GM23338 (cell line): ENCODE results near the gene PNPLA3. TPM values are rescaled to one million over a fixed set of nuclear protein-coding genes. Genes with fewer than 3 reads are reported as not detected.

Experiments
- ATAC-seq: fragments of 200-7000 bp; cut with Tn5 transposase; 3 replicates; pipeline ENCODE4 v1.9.1; 2020
- DNase-seq: peaks from one replicate; pipeline ENCODE4 v3.0.0-alpha.2; 2015; ENCODE audit warnings: low spot score
- H2AFZ ChIP-seq: fragments of 200-600 bp; sonication (generic); 2 replicates; pipeline ENCODE4 v1.8.0; 2016; ENCODE audit warnings: antibody characterized with exemption, mild to moderate bottlenecking, moderate library complexity
- H3F3A ChIP-seq: fragments of 200-600 bp; sonication (generic); replicated peaks from 2 replicates; pipeline ENCODE4 v1.8.0; 2017; ENCODE audit warnings: antibody characterized with exemption, mixed run types, low read depth
- H3K27ac ChIP-seq: fragments of 200-600 bp; sonication (generic); 2 replicates; pipeline ENCODE4 v1.6.1; 2016; ENCODE audit warnings: low read depth
- H3K27me3 ChIP-seq: fragments of 200-600 bp; sonication (generic); 2 replicates; pipeline ENCODE4 v1.8.0; 2016; ENCODE audit warnings: mild to moderate bottlenecking, mixed run types, moderate library complexity; ENCODE audit not compliant: insufficient read depth
- H3K36me3 ChIP-seq: fragments of 200-600 bp; sonication (generic); 2 replicates; pipeline ENCODE4 v1.8.0; 2016; ENCODE audit warnings: mild to moderate bottlenecking; ENCODE audit not compliant: insufficient read depth
- H3K4me1 ChIP-seq: fragments of 200-600 bp; sonication (generic); 2 replicates; pipeline ENCODE4 v1.8.0; 2016; ENCODE audit warnings: mild to moderate bottlenecking, moderate library complexity; ENCODE audit not compliant: insufficient read depth
- H3K4me2 ChIP-seq: fragments of 200-600 bp; sonication (generic); 2 replicates; pipeline ENCODE4 v1.7.1; 2017; ENCODE audit warnings: mixed run types
- H3K4me3 ChIP-seq: fragments of 200-600 bp; sonication (generic); 2 replicates; pipeline ENCODE4 v1.6.1; 2016; ENCODE audit warnings: mixed run types
- H3K79me2 ChIP-seq: fragments of 200-600 bp; sonication (generic); replicated peaks from 2 replicates; pipeline ENCODE4 v1.8.0; 2017; ENCODE audit warnings: mild to moderate bottlenecking; ENCODE audit not compliant: insufficient read depth
- H3K9me2 ChIP-seq: fragments of 200-600 bp; sonication (generic); 2 replicates; pipeline ENCODE4 v1.8.0; 2017; ENCODE audit not compliant: insufficient read depth
- H4K20me1 ChIP-seq: fragments of 200-600 bp; sonication (generic); replicated peaks from 2 replicates; pipeline ENCODE4 v1.8.0; 2017; ENCODE audit warnings: mild to moderate bottlenecking; ENCODE audit not compliant: insufficient read depth
- H3K27ac Mint-ChIP-seq: 2 replicates; pipeline ENCODE4 v1.8.0; 2020; ENCODE audit warnings: inconsistent platforms, mild to moderate bottlenecking, moderate library complexity, mixed read lengths
- H3K27me3 Mint-ChIP-seq: 3 replicates; pipeline ENCODE4 v1.8.0; 2022; ENCODE audit warnings: low read depth, mild to moderate bottlenecking, moderate library complexity, mixed read lengths, inconsistent platforms; ENCODE audit not compliant: insufficient read depth, poor library complexity
- H3K36me3 Mint-ChIP-seq: 3 replicates; pipeline ENCODE4 v1.8.0; 2021; ENCODE audit warnings: low read depth, mild to moderate bottlenecking, inconsistent platforms, moderate library complexity, mixed read lengths
- H3K4me1 Mint-ChIP-seq: 3 replicates; pipeline ENCODE4 v1.8.0; 2020; ENCODE audit warnings: mild to moderate bottlenecking, inconsistent platforms, mixed read lengths
- H3K4me3 Mint-ChIP-seq: 3 replicates; pipeline ENCODE4 v1.8.0; 2021; ENCODE audit warnings: moderate library complexity, mild to moderate bottlenecking, inconsistent platforms, mixed read lengths
- H3K9me3 Mint-ChIP-seq: 3 replicates; pipeline ENCODE4 v1.8.0; 2020; ENCODE audit warnings: moderate library complexity, mild to moderate bottlenecking, inconsistent platforms, mixed read lengths
- CREB1 ChIP-seq: fragments of 250-450 bp; sonication (Bioruptor Pico); IDR thresholded peaks from 2 replicates; pipeline ENCODE4 v1.5.0; 2020; ENCODE audit warnings: low read depth, mild to moderate bottlenecking, moderate library complexity
- ETS1 ChIP-seq: IDR thresholded peaks from 2 replicates; pipeline ENCODE4 v1.6.1; 2016; ENCODE audit warnings: antibody characterized with exemption
- EZH2phosphoT487 ChIP-seq: fragments of 200-600 bp; sonication (generic); IDR thresholded peaks from one replicate; pipeline ENCODE4 v1.8.1; 2018; ENCODE audit warnings: antibody characterized with exemption; ENCODE audit not compliant: unreplicated experiment
- JUNB ChIP-seq: IDR thresholded peaks from one replicate; pipeline ENCODE4 v1.6.1; 2016; ENCODE audit warnings: antibody characterized with exemption; ENCODE audit not compliant: unreplicated experiment
- STAT1 ChIP-seq: IDR thresholded peaks from one replicate; pipeline ENCODE4 v1.6.1; 2016; ENCODE audit warnings: antibody characterized with exemption; ENCODE audit not compliant: unreplicated experiment
- ZNF114 ChIP-seq: fragments of 250-450 bp; sonication (Bioruptor Pico); IDR thresholded peaks from 2 replicates; pipeline ENCODE4 v1.5.0; 2020; ENCODE audit warnings: mild to moderate bottlenecking, moderate library complexity
- ZNF331 ChIP-seq: fragments of 250-450 bp; sonication (Bioruptor Pico); IDR thresholded peaks from 2 replicates; pipeline ENCODE4 v1.5.0; 2020; ENCODE audit warnings: low read depth, mild to moderate bottlenecking, moderate library complexity
- polyA plus RNA-seq: library from polyadenylated mRNA; unstranded; fragments of >200 nt; fragmentation: Nextera tagmentation; extraction: Ambion mirVana; gene quantifications from 2 replicates; pipeline ENCODE4 v1.2.1, GENCODE V29; 2016
- total RNA-seq: library from RNA; depleted of rRNA; stranded (reverse); fragments of >200 nt; shearing (Covaris generic); gene quantifications from 2 replicates; pipeline ENCODE4 v1.2.3, GENCODE V29; 2014
- TF ChIP-seq, protein P1 (sequence below): fragments of 250-450 bp; sonication (Bioruptor Pico); IDR thresholded peaks from 2 replicates; pipeline ENCODE4 v1.5.0; 2020; ENCODE audit warnings: mild to moderate bottlenecking, moderate library complexity

Gene PNPLA3
- total and polyA plus RNA-seq, 2 experiments from 2014 or later = 17.7 to 23.4 TPM

DNA sequence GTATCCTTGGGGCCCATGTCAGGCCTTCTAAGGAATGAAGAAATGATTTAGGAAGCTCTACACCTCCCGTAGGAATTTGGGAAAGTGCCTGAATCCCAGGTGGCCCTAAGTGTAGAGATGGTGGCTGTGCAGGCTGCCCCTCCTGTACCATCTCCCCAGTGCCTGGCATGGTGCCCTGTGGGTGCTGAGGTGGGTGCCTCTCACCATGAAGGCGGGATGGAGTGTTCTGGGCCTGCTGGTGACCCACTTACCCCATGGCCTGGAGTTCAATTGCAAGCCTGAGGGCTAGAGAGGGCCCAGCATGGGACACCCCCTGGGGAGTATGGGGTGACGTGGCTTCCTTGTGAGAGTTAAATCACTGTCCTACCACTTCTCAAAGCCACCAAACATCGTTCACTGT lies 51.4 kb downstream of the PNPLA3 start:
- ATAC-seq (no peak), DNase-seq (no peak)
- Mint-ChIP-seq H3K4me1 (no peaks in the 10 kb centered on the region), H3K36me3 (peaks cover 66% of the 10 kb centered on the region), H3K27ac (no peak overlapping the region), H3K27me3 (no peaks in the 10 kb centered on the region), H3K9me3 (no peaks in the 10 kb centered on the region), H3K4me3 (no peak overlapping the region)
- H3F3A ChIP-seq = no peaks in the 10 kb centered on the region
- no peaks in the 10 kb centered on the region for H3K4me1 ChIP-seq
- H4K20me1 ChIP-seq = no peaks in the 10 kb centered on the region; the same call in 1 of the 2 replicates
- H3K4me3 ChIP-seq = no peak overlapping the region
- TF ChIP-seq JUNB (no peak), CREB1 (CRISPR knock-in tag) (no peak), STAT1 (no peak), ZNF331 (no peak), ETS1 (no peak), EZH2phosphoT487 (no peak), ZNF114 (CRISPR knock-in tag) (no peak)
- TF ChIP-seq, protein P1, sequence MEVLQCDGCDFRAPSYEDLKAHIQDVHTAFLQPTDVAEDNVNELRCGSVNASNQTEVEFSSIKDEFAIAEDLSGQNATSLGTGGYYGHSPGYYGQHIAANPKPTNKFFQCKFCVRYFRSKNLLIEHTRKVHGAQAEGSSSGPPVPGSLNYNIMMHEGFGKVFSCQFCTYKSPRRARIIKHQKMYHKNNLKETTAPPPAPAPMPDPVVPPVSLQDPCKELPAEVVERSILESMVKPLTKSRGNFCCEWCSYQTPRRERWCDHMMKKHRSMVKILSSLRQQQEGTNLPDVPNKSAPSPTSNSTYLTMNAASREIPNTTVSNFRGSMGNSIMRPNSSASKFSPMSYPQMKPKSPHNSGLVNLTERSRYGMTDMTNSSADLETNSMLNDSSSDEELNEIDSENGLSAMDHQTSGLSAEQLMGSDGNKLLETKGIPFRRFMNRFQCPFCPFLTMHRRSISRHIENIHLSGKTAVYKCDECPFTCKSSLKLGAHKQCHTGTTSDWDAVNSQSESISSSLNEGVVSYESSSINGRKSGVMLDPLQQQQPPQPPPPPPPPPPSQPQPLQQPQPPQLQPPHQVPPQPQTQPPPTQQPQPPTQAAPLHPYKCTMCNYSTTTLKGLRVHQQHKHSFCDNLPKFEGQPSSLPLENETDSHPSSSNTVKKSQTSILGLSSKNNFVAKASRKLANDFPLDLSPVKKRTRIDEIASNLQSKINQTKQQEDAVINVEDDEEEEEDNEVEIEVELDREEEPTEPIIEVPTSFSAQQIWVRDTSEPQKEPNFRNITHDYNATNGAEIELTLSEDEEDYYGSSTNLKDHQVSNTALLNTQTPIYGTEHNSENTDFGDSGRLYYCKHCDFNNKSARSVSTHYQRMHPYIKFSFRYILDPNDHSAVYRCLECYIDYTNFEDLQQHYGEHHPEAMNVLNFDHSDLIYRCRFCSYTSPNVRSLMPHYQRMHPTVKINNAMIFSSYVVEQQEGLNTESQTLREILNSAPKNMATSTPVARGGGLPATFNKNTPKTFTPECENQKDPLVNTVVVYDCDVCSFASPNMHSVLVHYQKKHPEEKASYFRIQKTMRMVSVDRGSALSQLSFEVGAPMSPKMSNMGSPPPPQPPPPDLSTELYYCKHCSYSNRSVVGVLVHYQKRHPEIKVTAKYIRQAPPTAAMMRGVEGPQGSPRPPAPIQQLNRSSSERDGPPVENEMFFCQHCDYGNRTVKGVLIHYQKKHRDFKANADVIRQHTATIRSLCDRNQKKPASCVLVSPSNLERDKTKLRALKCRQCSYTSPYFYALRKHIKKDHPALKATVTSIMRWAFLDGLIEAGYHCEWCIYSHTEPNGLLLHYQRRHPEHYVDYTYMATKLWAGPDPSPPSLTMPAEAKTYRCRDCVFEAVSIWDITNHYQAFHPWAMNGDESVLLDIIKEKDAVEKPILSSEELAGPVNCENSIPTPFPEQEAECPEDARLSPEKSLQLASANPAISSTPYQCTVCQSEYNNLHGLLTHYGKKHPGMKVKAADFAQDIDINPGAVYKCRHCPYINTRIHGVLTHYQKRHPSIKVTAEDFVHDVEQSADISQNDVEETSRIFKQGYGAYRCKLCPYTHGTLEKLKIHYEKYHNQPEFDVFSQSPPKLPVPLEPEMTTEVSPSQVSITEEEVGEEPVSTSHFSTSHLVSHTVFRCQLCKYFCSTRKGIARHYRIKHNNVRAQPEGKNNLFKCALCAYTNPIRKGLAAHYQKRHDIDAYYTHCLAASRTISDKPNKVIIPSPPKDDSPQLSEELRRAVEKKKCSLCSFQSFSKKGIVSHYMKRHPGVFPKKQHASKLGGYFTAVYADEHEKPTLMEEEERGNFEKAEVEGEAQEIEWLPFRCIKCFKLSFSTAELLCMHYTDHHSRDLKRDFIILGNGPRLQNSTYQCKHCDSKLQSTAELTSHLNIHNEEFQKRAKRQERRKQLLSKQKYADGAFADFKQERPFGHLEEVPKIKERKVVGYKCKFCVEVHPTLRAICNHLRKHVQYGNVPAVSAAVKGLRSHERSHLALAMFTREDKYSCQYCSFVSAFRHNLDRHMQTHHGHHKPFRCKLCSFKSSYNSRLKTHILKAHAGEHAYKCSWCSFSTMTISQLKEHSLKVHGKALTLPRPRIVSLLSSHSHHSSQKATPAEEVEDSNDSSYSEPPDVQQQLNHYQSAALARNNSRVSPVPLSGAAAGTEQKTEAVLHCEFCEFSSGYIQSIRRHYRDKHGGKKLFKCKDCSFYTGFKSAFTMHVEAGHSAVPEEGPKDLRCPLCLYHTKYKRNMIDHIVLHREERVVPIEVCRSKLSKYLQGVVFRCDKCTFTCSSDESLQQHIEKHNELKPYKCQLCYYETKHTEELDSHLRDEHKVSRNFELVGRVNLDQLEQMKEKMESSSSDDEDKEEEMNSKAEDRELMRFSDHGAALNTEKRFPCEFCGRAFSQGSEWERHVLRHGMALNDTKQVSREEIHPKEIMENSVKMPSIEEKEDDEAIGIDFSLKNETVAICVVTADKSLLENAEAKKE (CRISPR knock-in tag) = no peak
- H3K4me2 ChIP-seq = no peak overlapping the region
- no peak overlapping the region for H2AFZ ChIP-seq
- no peaks in the 10 kb centered on the region for H3K9me2 ChIP-seq
- H3K27ac ChIP-seq = no peak overlapping the region
- H3K79me2 ChIP-seq = no peaks in the 10 kb centered on the region
- peaks cover 16% of the 10 kb centered on the region; the same call in 1 of the 2 replicates for H3K36me3 ChIP-seq
- H3K27me3 ChIP-seq = no peaks in the 10 kb centered on the region
